ENCODE measurements around the gene TRPM4. TPM values are rescaled to one million over a fixed set of nuclear protein-coding genes. Genes with fewer than 3 reads are reported as not detected.

TRPM4 gene
- total RNA-seq, 1 experiment from 2014 or later = 30.0 TPM

GRCh38 chr19:49151267-49152118 lies 6.1 kb upstream of the TRPM4 start:
- Histone ChIP-seq H3K9me2 (replicated peaks; ENCODE audit: low read length) (no peaks in the 10 kb centered on the region), H2AFZ (ENCODE audit: low read length) (no peak overlapping the region), H3K9ac (ENCODE audit: low read length) (peak overlapping the region; percentile 75; the same call in 1 of the 2 replicates), H3K27me3 (ENCODE audit: low read length) (no peaks in the 10 kb centered on the region), H3K36me3 (ENCODE audit: low read depth, low read length) (no peaks in the 10 kb centered on the region), H3F3A (ENCODE audit: low read length, unreplicated experiment) (no peaks in the 10 kb centered on the region), H3K9me3 (ENCODE audit: low read length) (no peaks in the 10 kb centered on the region), H3K27ac (ENCODE audit: low read length) (peak overlapping the region; percentile 13; the same call in 1 of the 2 replicates), H3K79me2 (ENCODE audit: low read length) (no peaks in the 10 kb centered on the region), H4K20me1 (ENCODE audit: low read length) (no peaks in the 10 kb centered on the region), H3K4me1 (ENCODE audit: insufficient read depth, low read length) (peaks cover 25% of the 10 kb centered on the region), H3K4me3 (ENCODE audit: low read length) (peak overlapping the region; percentile 71), H3K4me2 (ENCODE audit: low read length) (peak overlapping the region; percentile 91)
- intact Hi-C loops (cut with micrococcal nuclease) = no loop called here
- BruUV-seq (replicated peaks) = no TSS peak
- DNase-seq (peak; percentile 95), ATAC-seq (peak; percentile 41)
- ChIA-PET CTCF (interaction anchor here (1.1 kb wide), 1 partner anchor 54 kb away, joined by 4 read pairs; no protein-coding TSS in a partner anchor), POLR2A (ENCODE audit: unreplicated experiment) (interaction anchor here (0.7 kb wide), 1 partner anchor 159 kb away, joined by 3 read pairs; no protein-coding TSS in a partner anchor)
- TF ChIP-seq, protein P1, sequence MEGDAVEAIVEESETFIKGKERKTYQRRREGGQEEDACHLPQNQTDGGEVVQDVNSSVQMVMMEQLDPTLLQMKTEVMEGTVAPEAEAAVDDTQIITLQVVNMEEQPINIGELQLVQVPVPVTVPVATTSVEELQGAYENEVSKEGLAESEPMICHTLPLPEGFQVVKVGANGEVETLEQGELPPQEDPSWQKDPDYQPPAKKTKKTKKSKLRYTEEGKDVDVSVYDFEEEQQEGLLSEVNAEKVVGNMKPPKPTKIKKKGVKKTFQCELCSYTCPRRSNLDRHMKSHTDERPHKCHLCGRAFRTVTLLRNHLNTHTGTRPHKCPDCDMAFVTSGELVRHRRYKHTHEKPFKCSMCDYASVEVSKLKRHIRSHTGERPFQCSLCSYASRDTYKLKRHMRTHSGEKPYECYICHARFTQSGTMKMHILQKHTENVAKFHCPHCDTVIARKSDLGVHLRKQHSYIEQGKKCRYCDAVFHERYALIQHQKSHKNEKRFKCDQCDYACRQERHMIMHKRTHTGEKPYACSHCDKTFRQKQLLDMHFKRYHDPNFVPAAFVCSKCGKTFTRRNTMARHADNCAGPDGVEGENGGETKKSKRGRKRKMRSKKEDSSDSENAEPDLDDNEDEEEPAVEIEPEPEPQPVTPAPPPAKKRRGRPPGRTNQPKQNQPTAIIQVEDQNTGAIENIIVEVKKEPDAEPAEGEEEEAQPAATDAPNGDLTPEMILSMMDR (conservative IDR thresholded peaks at IDR 0.05; ENCODE audit: low read depth, low read length) = no peak
- TF ChIP-seq EZH2phosphoT487 (IDR thresholded peaks at IDR 0.05; ENCODE audit: borderline replicate concordance, low read length) (no peak), EZH2 (IDR thresholded peaks at IDR 0.05; ENCODE audit: low read length, unreplicated experiment) (no peak)

GRCh38 chr19:49152119-49152550 lies 5.5 kb upstream of the TRPM4 start:
- no peak overlapping the region for H3K4me3 ChIP-seq (ENCODE audit: low read length)
- intact Hi-C loops (cut with micrococcal nuclease) = no loop called here
- H3K9me2 ChIP-seq (replicated peaks; ENCODE audit: low read length) = no peaks in the 10 kb centered on the region
- H3K9me3 ChIP-seq (ENCODE audit: low read length) = no peaks in the 10 kb centered on the region
- no peak overlapping the region for H2AFZ ChIP-seq (ENCODE audit: low read length)
- TF ChIP-seq, protein P1 (conservative IDR thresholded peaks at IDR 0.05; ENCODE audit: low read depth, low read length) = no peak
- TF ChIP-seq EZH2 (IDR thresholded peaks at IDR 0.05; ENCODE audit: low read length, unreplicated experiment) = no peak
- no peak for TF ChIP-seq EZH2phosphoT487 (IDR thresholded peaks at IDR 0.05; ENCODE audit: borderline replicate concordance, low read length)
- H3K27ac ChIP-seq (ENCODE audit: low read length) = no peak overlapping the region
- ChIA-PET POLR2A (ENCODE audit: unreplicated experiment) (no interaction called here), CTCF (no interaction called here)
- ATAC-seq (no peak), DNase-seq (no peak)
- BruUV-seq (replicated peaks) = no TSS peak
- no peaks in the 10 kb centered on the region for H3K79me2 ChIP-seq (ENCODE audit: low read length)
- no peaks in the 10 kb centered on the region for H3K27me3 ChIP-seq (ENCODE audit: low read length)
- H3K4me2 ChIP-seq (ENCODE audit: low read length) = no peak overlapping the region
- H4K20me1 ChIP-seq (ENCODE audit: low read length) = no peaks in the 10 kb centered on the region
- H3K36me3 ChIP-seq (ENCODE audit: low read depth, low read length) = no peaks in the 10 kb centered on the region
- peaks cover 25% of the 10 kb centered on the region for H3K4me1 ChIP-seq (ENCODE audit: insufficient read depth, low read length)
- no peak overlapping the region for H3K9ac ChIP-seq (ENCODE audit: low read length)
- H3F3A ChIP-seq (ENCODE audit: low read length, unreplicated experiment) = no peaks in the 10 kb centered on the region

Data from PC-3 (cell line).